Measurements from ENCODE around the gene HGF.
A peak's percentile ranks its signal among the peaks of the same experiment; 100 is the strongest.

Gene HGF

GRCh38 chr7:81715984-81716588 lies 53.8 kb downstream of the HGF start:
- DNase-seq: no peak

DNA sequence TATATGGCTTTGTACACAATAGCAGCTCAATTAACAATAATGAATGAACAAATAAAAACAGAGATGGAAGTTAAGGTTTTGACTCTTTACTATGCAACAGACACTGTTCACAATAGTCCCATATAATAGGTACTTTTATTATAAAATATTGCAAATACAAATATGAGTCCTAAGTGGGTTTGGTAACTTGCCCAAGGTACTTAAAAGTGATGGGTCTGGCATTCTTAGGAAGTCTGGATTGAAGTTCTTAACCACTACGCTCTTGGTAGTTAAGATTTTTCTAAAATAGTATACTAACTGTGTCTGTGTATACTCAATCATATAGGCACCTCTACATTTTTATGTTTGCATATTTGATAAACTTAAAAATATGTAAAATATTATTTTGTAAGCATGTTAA lies 55.5 kb downstream of the HGF start:
- DNase-seq: no peak

DNA sequence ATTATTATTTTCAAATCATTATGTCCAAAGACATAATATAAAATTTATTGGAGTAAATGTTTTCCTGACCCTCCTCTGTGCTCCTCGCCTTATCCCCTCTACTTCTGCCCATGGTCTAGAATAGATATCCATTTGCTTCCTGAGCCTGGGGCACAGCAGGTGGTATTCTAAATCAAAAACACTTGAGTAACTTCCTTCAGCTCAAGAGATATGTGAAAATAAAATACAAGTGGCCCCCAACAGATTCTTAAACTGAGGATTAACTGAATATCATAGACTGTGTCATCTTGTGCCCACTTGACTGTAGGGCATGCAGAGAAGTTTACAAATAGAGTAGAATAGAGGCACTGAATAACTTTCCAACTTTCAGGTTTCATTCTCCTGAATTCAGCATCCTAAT lies 59.1 kb downstream of the HGF start:
- no peak for DNase-seq

GRCh38 chr7:81709836-81710235 lies 60.0 kb downstream of the HGF start:
- no peak for DNase-seq

DNA sequence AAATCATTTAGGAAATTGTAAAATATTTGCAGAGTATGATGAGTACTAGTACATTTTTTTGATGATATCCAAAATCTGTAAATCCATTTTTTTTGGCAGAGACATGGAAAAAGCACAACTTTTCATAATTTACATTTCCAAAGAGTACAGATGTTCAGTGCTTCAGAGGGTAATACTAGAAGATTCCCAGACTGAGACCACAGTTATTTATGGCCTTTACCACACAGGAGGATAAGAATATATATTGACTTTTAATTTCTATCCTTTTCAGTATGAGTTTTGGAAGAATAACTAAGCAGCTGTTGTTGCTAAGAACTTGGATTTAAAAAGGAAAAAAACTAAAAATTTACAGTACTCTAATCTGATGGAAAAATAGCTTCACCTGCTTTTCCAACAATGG lies 61.9 kb downstream of the HGF start:
- no peak for DNase-seq

DNA sequence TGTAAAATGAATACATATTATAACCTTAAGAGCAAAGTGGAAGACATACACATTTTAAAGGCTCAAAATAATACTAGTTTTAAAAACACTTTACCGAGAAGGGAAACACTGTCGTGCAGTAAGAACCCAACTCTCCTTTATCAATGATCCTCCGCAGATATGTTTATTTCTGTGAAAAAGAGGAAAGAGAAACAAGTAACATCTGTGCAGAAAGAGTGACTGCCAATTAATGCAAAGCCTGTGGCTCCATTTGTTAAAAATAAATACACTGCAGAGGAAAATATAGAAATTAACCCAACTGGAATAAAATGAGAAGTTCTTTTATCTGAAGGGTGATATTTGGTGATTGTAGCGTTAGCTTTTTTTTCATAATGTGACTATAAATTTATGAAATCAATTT lies 62.7 kb downstream of the HGF start:
- DNase-seq: no peak

GRCh38 chr7:81705206-81705605 lies 64.6 kb downstream of the HGF start:
- no peak for DNase-seq

GRCh38 chr7:81704595-81704994 lies 65.3 kb downstream of the HGF start:
- DNase-seq: no peak

DNA sequence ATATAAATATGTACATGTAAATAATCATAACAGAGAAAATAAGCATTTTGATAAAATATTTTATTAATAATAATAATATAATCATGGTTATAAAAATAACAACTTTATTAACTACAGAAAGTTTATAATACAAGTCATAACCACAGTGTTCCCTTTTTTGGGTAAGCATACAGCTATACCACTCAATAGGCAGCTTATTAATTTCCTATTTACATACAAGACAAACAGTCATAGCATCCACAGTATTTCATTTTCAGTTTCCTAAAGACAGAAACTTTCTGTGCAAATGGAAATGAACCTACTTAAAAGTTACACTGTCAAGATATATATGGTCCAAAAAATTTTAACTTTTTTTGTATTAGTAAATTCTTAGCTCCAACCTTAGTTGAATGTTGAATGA lies 70.9 kb downstream of the HGF start:
- DNase-seq: no peak

DNA sequence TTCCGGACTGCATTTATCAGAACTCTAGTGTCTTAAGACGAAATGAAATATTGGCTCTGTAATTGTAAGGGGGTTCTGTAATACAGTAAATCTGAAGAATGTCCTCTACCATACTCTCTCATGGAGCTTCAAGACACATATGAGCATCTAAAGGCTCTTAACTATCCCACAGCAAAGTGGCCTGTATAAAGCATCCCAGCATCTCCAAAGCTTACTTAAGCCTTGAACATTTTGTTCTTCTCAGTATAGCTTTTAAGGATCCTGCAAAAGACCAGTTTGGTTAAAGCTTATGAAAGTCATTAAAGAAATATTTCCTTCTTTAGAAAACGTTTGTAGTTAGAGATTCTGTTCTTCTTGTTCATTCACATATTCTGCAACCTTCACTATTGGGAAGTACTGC lies 75.1 kb downstream of the HGF start:
- DNase-seq: no peak

GRCh38 chr7:81693894-81694293 lies 76.0 kb downstream of the HGF start:
- no peak for DNase-seq

DNA sequence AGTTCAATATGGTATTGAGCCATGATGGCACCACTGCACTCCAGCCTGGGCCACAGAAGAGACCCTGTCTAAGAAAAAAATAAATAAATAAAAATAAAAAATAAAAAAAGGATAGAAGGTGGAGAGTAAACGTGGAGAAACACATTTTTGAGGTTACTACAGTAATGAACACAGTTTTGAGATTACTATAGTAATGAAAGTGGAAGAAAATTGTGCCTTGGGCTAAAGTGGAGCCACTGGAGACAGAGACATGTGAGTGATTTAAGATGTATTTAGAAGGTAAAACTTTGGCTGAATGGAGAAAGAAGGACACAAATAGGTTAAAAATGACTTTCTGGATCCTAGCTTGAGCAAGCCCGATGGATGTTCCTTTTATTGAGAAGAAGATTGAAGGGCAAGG lies 76.8 kb downstream of the HGF start:
- DNase-seq: no peak

GRCh38 chr7:81692146-81692905 lies 77.5 kb downstream of the HGF start:
- DNase-seq: no peak

GRCh38 chr7:81691199-81691821 lies 78.5 kb downstream of the HGF start:
- no peak for DNase-seq

DNA sequence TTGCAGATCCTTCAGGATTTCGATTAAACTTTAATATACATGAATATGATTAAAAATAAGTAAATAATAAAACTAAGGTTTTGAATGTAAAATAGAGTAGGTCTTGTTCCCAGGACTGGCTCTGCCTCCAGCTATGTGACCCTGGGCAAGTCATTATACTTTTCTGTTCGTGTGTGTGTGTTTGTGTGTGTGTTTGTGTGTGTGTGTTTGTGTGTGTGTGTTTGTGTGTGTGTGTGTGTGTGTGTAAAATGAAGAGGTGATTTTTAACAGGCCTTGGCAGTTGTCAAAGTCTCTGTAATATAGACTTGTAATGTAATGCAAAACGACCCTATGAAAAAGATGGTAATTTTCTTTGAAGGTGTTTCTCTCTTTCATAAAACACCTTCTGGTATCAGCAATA lies 79.2 kb downstream of the HGF start:
- DNase-seq: no peak

GRCh38 chr7:81690251-81690650 lies 79.6 kb downstream of the HGF start:
- no peak for DNase-seq

DNA sequence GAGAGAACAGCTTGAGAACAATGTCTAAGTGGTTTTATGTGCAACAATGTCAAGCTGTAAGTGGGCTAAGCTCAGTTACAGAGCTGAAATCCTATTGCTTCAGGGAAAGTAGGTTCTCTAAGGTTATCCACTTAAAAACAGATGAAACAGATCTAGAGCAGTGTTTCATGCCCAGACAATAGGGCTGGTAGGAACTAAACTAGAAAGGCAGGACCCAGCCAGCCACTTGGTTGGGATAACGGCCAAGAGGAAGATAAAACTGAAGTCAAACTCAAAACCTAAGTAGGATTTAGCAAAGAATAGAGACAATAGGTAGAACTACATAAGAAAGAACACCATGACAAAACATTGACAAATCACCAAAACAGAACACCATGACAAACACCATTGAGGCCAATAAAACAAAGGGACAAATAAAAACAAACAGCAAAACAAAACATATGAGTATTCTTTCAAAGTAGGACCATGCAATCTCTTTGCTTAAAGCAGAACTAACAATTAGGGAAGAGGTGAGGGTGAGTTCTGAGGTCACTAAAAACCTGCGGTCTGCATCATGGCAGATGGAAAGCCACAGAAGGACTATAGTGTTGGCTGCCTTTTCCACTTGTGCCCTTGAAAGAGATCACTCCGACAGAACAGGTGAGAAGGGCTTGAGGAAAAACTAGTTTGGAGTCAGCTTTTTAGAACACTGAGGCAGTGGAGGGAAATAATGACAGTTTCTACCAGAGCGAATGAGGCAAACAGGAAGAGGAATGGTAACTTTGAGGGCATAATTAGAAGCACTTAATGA lies 81.0 kb downstream of the HGF start:
- no peak for DNase-seq

- no peak for DNase-seq
These were observed 82.8 kb downstream of the HGF start for GRCh38 chr7:81687062-81687461.

GRCh38 chr7:81685270-81685868 lies 84.5 kb downstream of the HGF start:
- no peak for DNase-seq

- DNase-seq: peak in 1 of 2 donors; percentile 30
These were observed 85.2 kb downstream of the HGF start for GRCh38 chr7:81684514-81685269.

- DNase-seq: no peak
These were observed 85.8 kb downstream of the HGF start for GRCh38 chr7:81684033-81684432.

GRCh38 chr7:81682873-81683272 lies 87.0 kb downstream of the HGF start:
- no peak for DNase-seq
